ENCODE results near the gene LRRC8D.

Gene LRRC8D

GRCh38 chr1:89897347-89898133 is 76.7 kb downstream of the LRRC8D start:
- DNase-seq: no peak

GRCh38 chr1:89898150-89898549 is 77.3 kb downstream of the LRRC8D start:
- DNase-seq: no peak

- DNase-seq: no peak
Observed at GRCh38 chr1:89898695-89899470, 78.1 kb downstream of the LRRC8D start.

DNA sequence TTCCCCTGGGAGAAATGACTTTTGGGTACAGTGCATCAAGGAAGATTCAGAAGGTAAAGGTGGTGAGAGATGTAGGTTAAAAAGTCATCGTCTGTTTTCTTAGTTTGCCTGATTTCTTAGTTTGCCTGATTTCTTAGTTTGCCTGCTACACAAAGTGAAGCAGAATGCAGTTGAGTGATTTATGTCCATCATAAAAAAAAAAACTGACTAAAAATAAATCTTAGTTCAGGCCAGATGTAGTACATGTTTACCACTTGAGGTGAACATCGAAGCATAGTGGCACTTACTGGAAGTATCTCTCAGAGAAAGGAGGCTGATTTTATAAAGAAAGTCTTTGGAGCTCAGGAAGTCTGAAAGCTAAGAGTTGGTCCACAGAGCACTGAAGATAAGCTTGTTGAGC is 79.5 kb downstream of the LRRC8D start:
- no peak for DNase-seq

GRCh38 chr1:89900791-89901708 is 80.2 kb downstream of the LRRC8D start:
- DNase-seq: no peak

DNA sequence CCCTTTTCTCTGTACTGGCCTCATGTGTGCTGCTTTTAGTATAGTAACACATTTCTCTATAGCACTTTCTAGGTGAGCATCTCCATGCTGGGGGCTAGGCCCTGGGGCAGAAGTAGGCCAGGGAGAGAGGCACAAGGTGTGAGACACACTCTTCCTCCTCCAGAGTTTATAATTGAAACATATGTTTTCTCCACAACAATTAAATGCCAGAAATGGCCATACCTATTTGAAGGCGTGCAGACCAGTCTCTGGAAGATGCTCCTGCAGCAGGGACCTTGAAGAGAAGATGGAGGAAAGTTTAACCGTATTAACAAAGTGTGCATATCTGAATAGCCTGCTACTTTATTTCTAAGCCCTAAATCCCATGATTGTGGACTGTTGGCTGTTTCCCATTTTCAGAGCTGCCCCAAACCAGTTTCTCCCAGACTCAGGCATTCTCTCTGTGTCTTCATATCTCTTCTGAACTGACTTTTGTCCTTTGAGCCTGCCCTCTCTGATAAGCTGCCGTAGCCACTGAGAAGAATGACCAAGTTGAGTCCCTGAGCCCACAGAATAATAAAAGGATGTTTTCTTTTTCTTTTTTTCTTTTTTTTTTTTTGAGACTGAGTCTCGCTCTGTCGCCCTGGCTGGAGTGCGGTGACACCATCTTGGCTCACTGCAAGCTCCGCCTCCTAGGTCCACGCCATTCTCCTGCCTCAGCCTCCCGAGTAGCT is 81.3 kb downstream of the LRRC8D start:
- DNase-seq: no peak

GRCh38 chr1:89903550-89903949 is 82.7 kb downstream of the LRRC8D start:
- no peak for DNase-seq

DNA sequence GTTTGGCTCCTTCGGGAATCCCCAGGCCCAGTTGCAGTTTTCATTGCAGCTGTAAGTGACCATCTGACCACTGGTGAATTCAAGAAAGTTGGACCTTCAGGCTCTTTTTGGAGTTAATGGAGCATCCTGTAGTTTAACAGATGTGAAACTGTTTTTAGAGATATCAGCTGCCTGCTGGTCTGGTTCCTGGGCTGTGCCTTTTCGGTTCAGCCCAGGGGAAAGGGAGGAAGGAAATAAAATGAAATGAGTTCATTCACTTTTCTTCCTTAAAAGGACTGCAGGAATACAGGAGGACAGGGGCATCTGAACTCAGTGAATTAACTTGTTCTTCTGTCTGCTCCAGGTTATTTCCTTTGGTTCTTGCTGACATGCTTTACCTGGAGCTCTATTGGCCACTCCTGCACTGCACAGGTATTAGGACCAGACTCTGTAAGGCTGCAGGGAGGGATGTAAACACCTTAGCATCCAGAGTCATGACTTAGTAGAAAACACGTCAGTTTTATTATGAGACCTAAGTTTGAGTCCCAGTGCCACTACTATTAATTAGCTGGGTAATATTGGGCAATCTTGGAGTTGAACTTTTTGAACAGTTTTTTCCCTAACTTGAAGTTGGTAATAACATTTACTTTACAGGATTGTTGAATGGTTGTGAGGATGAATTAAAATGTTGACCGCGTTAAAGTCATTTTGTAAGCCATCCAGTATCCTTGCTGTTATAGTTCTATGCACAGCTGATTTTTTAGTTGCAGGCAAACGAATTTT is 83.6 kb downstream of the LRRC8D start:
- DNase-seq: no peak

GRCh38 chr1:89905395-89906058 is 84.7 kb downstream of the LRRC8D start:
- no peak for DNase-seq

- DNase-seq: no peak
Observed at GRCh38 chr1:89906088-89906487, 85.3 kb downstream of the LRRC8D start.

DNA sequence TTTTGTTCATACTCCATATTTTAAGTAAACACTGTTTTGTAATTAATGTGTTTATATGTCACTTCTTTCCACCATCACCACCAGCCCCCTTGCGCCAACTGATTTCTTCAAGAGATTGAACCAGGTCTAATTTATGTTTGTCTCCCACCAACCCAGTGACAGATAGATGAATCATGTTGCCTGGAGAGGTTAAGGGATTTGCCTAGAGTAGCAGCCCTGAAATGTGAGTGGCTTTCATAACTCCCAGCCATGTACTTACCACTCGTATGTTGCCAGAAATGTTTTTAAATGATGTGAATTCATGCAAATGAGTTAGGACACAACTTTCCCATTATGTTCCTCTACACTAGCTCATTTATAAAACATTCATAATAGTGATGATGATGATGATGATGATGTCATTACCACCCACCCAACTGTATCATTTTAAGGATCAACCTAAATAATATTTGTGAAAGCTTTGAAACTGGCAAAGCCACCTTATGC is 86.9 kb downstream of the LRRC8D start:
- no peak for DNase-seq

- no peak for DNase-seq
Observed at GRCh38 chr1:89908273-89908671, 87.4 kb downstream of the LRRC8D start.

DNA sequence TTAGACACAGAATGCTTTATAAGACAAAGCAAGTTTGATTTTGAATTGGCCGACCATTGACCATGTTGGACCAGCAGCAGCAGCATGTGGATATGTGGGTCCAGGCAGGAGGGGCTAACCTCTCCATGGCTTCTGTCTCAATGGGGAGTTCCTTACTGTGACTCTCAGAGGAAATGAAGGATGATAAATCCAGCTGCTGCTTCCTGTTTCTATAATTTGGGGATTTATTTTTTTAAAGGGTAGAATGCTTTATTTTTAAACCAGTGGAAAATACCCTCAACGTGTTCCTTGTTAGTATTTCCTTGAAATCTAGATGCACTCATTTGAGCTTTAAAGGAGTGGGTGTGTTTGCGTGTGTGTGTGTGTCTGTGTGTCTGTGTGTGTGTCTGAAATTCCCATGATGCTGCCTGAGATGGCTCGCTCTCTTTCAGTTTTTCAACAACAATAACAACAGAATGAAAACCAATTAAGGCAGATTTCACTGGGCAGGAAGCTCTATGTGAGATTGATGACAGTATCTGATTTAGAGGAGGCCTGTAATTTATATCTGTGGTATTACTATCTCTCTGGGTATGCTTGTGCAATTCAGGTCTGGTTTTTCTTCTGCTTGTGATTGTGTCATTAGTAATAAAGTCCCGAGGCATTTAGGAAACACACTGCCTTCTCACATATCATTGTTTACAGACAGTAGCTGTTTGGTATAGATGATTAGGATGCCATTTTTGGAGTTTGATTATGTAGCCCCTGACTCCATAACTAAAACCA is 88.0 kb downstream of the LRRC8D start:
- DNase-seq: no peak

DNA sequence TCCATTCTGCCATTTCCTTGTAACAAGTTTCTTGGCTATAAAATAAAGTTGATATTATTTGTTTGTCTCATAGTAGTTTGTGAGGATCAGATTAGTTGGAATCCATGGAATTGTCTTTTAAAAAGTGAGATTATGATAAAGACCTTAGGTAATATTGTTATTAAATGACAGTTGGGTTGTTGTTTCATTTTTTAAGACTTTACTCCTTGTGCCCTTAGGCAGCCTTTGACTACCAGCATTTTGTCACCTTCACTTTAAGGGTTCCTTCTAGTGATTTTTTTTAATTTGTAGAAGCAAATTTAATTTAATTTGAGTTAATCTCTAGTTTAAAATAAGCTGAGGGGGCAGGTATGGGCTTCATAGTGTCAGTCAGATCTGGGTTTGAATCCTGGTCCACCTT is 89.4 kb downstream of the LRRC8D start:
- no peak for DNase-seq

GRCh38 chr1:89910780-89911179 is 89.9 kb downstream of the LRRC8D start:
- DNase-seq: no peak

GRCh38 chr1:89911191-89911991 is 90.6 kb downstream of the LRRC8D start:
- no peak for DNase-seq

DNA sequence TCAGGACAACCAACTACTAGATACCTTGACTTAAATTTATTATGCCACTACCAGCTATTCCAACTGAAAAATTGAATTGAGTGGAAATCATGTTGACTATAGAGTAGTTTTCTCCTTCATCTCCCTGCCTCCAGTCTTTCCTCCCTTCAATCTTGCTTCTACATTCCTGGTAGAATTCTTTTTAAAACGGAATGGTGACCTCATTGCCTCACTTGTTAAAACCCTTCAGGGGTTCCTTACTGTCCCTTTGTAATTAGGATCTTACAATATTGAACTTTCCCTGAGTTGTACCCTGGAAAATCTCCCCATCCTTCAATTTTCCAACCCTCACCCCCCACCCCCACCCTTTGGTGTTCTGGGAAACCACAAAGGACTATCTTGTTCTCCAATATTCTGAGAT is 91.2 kb downstream of the LRRC8D start:
- no peak for DNase-seq

DNA sequence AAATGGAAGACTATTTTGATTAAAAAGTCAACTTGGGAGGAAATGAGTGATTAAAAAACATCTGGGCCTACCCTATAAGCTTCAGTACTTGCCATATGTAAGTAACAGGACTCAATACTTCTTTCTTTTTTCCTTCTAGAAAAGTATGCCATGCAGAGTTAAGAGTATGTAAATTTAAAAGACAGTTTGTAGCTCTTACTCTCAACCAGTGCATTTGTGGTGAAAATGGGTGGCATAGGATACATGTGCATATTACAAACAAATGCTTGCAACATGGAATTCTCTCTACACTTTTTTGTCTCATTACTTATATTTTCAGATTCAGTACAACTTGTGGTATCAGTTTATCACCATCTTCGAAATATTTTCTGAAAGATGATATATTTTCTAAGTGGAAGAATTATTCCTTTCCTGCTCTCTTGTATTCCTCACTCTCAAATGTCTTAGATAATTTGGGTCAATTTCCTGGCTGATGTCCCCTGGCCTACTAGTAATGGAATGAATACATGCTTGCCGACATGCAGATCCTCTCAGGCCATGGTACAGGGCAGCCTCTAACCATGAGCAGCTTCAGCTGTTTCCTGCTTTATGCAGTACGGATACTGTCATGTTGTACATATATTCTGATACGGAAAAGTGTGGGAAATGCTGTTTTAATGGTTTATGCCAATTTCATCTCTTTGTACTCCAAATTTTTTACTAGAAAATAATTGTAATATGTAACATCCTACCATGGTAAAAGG is 92.7 kb downstream of the LRRC8D start:
- no peak for DNase-seq

GRCh38 chr1:89917353-89917752 is 96.5 kb downstream of the LRRC8D start:
- no peak for DNase-seq

Data from T-helper 9 cell (primary cell).